HG03025 (cell line): ENCODE measurements around the gene CNGA2.
"Not testable (repeated sequence)": the region's sequence is repeated elsewhere in the genome, so short reads cannot be mapped to it uniquely, and the experiment has no call there.

Source experiments
- ATAC-seq: cut with Tn5 transposase; IDR thresholded peaks from one replicate; pipeline ENCODE4 v1.9.1; 2021; ENCODE audit warnings: mild to moderate bottlenecking, moderate library complexity; ENCODE audit not compliant: unreplicated experiment, low FRiP score

CNGA2 gene

GRCh38 chrX:151734446-151734845 is at the start of gene CNGA2:
TSS of gene CNGA2 (plus strand) at chrX:151734746. CDS start at chrX:151738484, 3,738 bp downstream.
- ATAC-seq = no peak

DNA sequence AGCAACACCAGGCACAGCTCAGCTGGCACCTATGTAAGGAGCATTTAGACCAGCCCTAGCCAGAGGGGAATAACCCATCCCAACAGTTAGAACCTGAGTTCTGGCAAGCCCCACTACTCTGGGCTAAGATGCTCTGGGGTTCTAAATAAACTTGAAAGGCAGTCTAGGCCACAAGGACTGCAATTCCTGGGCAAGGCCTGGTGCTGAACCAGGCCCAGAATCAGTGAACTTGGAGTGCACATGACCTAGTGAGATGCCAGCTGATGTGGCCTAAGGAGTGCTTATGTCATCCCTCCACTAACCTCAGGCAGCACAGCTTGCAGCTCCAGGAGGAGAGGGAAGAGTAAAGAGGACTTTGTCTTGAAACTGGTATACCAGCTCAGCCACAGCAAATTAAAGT is 46.9 kb upstream of the CNGA2 start:
- ATAC-seq = no peak

DNA sequence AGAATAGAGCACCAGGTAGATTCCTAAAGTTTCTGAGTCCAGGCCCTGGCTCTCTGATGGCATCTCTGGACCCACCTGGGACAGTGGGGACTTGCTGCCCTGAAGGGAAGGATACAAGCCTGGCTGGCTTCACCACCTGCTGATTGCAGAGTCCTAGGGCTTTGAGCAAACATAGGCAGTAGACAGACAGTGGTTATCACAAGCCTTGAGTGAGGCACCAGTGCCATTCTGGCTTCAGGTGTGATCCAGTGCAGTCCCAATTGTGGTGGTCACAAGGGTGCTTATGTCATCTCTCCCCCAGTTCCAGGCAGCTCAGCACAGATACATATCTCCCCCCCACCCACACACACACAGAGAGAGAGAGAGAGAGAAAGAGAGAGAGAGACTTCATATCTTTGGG is 45.9 kb upstream of the CNGA2 start:
- ATAC-seq = no peak

DNA sequence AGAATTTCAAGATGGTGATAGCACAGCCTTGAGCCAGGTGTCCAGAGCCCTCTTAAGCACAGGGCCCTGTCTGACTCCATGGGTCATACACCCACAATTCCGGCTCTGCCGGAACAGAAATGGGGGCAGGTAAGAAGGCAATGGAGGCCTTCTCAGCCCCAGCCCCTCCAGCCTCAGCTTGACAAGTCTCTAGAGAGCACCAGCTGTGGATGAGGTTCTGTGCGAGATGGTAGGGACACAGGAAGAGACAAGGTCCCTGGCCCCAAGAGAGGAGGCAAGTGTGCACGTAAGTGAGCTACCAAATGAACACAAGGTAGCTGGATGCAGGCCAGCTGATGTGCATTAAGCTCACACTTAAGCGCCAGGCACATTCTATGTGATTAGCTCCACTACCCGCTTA is 41.7 kb upstream of the CNGA2 start:
- ATAC-seq = no peak

GRCh38 chrX:151694121-151694520 is 40.4 kb upstream of the CNGA2 start:
- no peak for ATAC-seq

- no peak for ATAC-seq
These were observed 39.6 kb upstream of the CNGA2 start, which contains the start of gene PRRG3 for GRCh38 chrX:151694661-151695582. TSS of gene PRRG3 (plus strand) at chrX:151695458. CDS start at chrX:151698815, 3,357 bp downstream.

- ATAC-seq = no peak
These were observed 38.8 kb upstream of the CNGA2 start for GRCh38 chrX:151695583-151696340.

- ATAC-seq = not testable (repeated sequence)
These were observed 37.5 kb upstream of the CNGA2 start for GRCh38 chrX:151697082-151697481.

GRCh38 chrX:151697522-151697921 is 37.0 kb upstream of the CNGA2 start:
- ATAC-seq = no peak

DNA sequence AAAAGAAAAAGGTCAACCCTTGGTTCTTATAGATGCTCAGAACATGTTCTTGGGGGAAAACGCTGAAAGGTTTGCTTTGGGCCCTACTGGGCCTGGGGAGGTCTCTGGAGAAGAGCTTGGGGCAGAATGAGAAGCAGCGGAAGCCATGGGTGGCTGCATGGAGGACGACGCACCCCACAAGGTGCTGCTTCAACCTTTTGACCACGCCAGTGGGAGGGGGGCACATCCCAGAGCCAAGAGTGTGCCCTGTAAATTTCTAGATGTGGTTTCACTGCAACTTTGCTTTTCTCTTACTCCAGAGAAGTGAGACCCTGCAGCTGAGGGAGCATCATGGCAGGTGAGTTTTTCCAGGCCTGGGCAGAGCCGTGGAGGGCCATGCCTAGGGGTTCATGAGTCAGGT is 36.1 kb upstream of the CNGA2 start:
- no peak for ATAC-seq

DNA sequence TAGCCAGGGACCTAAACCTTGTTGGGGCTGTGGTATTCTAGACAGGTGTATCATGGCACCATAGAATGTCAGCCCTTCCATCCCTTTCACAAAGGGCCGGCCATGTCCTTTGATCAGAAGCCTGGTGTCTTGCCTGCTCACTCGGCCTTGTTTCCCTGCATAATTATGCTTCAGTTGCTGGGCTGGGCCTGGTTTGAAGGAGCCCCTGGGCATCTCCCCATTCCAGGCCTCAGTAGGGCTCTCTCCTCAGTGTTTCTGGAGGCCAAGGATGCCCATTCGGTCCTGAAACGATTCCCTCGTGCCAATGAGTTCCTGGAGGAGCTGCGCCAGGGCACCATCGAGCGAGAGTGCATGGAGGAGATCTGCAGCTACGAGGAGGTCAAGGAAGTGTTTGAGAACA is 34.8 kb upstream of the CNGA2 start:
- ATAC-seq = no peak

DNA sequence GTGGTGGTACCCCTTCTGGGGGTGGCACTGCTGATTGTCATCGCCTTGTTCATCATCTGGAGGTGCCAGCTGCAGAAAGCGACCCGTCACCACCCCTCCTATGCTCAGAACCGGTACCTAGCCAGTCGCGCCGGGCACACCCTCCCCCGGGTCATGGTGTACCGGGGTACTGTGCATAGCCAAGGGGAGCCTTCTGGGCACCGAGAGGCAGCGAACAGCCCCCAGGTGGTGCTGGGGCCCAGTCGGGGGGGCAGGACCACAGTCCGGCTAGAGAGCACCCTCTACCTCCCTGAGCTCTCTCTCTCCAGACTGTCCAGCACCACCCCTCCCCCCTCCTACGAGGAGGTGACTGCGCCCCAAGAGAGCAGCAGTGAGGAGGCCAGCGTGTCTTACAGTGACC is 34.0 kb upstream of the CNGA2 start:
- ATAC-seq = no peak

- ATAC-seq = no peak
These were observed 33.5 kb upstream of the CNGA2 start for GRCh38 chrX:151701071-151701470.

DNA sequence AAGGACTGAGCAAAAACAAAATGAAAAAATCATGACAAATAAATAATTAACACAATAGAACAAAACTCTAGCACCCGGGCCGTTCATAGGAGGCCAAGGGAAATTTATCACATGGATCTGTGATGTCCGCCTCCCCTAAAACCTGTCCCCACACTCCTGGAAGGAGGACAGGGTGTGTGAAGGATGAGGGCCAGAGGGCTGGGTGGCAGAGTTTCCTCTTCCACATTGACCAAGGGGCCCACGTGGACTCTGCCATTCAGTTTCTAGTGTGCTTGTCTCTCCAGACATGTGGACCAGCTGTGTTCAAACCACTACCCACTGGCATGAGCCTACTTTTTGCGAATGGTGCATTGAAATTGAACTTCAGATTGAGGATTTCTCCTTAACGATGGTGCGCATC is 33.0 kb upstream of the CNGA2 start:
- no peak for ATAC-seq

DNA sequence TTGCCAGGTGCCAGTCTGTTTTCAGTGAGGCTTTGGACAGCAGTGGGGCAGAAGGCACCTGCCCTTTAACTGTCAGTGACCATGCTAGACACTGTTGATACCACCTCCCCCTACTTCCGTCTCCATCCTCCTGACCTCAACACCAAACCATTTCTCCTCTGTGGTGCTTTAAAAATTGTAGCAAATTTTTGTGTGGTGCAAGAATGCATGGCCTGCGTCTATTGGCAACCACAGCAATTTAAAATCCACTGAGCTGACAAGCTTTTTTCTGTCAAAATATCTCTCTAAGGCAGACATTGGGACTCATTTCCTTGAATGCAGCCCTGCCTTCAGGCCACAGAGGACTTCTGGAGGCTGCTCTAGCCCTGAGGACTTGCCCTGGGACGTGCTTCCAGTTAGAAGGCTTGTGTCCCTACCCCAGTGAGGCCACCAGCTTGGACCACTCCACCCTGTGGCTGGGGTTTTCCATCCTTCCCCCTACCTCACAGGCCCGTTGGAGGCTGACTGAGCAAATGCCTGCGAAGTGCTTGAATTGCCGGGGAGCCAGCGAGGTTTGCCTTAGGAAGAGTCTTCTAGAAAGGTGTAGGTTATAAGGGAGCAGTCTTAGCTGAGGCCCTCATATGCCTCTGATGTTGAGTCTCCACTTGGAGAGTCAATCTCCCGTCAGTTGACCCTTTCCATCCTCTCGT is 32.4 kb upstream of the CNGA2 start:
- ATAC-seq = no peak

DNA sequence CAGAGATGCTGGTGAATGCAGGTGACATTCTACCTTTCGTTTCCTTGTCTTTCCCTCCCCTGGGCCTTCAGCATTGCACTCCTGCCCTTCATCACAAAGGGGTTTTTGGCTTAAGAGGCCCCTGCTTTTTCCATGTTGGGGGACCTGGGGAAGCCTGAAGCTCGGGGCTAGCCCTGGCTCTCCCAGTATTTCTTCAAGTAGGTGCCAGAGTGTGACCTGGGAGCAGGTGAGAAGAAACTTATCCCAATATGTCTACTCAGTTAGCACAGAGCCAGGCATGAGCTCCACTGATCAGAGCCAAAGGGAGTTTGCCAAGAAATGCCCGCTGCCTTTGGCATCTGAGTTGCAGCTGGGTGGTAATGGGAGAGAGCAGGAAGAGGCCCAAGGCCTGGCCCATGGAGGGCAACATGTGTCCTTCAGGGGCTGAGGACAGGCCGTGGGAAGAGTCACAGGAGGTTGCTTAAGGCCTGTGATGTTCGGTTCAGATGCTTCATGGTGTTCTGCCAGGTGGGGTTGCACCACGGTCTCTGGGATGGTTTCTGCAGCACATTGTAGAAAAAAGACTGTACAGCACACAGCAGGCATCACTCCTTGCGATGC is 31.7 kb upstream of the CNGA2 start:
- no peak for ATAC-seq

DNA sequence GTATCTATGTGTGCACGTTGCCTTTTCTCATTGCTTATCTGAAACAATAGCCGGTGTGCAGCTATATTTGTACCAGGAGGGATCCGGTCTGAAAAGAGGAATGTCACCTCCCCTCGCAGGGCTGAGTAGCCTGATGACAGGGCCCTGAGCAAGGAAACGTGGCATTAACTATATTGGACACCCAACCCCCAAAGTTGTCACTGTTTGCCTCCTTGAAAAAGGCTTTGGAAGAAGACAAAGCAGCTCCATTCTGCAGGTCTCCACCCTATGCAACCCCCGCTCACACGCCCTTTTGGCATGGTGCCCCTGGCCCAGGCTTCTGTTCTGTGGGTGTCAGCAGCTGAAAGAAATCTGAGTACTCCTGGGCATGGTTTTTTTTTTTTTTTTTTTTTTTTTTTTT is 31.1 kb upstream of the CNGA2 start:
- ATAC-seq = no peak

DNA sequence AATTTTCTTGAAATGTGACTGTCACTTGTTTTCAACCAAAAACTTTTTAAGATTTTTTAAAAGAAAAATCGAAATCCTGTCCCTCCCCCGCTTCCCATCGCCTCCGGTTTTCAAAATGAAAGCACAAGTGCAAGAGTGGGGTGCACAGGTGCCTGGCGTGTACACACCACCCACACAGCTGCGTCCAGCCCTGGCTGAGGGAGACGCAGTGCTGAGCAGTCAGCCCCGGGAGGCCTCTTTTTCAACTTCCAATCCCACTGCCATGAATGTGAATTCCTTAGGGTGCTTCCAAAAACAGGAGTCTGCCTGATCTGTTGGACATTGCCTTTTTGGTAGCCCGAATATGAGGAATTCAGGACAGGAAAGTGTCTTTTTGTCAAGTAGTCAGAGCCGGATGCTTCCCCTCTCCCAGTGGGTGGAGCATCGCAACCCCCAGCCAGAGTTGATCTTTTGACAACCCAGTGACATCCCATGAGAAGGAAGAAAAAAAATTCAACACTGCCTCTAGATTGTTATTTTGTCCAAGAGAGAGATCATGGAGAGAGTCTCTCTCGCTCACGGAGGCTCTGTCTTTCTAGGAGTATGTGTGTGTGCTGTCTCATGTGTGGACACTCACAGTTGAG is 30.4 kb upstream of the CNGA2 start:
- ATAC-seq = no peak

- no peak for ATAC-seq
These were observed 25.7 kb upstream of the CNGA2 start for GRCh38 chrX:151708821-151709220.

DNA sequence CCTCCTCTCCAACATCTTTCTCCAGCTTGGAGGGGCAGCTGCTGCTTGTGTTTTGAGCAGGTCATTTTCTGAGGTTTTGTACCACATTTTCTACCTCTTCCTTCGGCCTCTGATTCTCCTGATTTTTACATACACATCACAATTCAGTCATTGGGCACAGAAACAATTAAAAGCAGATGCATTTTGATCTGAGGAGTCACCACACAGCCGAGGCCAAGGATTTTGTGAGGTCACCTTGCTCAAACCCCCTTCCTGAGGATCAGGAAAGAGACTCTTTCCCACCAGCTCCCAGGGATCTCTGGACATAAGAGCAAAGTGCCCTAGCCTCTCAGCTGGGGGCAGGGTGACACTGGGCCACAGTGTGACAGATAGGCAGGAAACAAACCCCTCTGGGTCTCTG is 24.1 kb upstream of the CNGA2 start:
- ATAC-seq = no peak
